Stomach (tissue), 9 donors: ENCODE data around the gene MALAT1. TPM values are rescaled to one million over a fixed set of nuclear protein-coding genes. Genes with fewer than 3 reads are reported as not detected.

Source experiments
- DNase-seq, 2 donors: peaks; one replicate each; pipeline versions ENCODE4 v3.0.0 to v3.0.0-alpha.2; 2013 to 2019
- H3K27ac ChIP-seq, 5 donors: fragments of 200-600 bp in 4 of 5; sonication (generic) in 4 of 5; one replicate each; pipeline ENCODE4 v1.5.1; 2013 to 2019; ENCODE audit warnings: mild to moderate bottlenecking in 1 of 5, moderate library complexity in 1 of 5
- H3K27me3 ChIP-seq, 3 donors: fragments of 200-600 bp; sonication (generic); one replicate each; pipeline ENCODE4 v1.5.1; 2017 to 2019; ENCODE audit warnings: mixed run types in 1 of 3
- H3K36me3 ChIP-seq, 4 donors: fragments of 200-600 bp; sonication (generic); 1 replicate in 3 of 4; 2 replicates in 1 of 4; pipeline ENCODE4 v1.5.1; 2016 to 2019
- H3K4me1 ChIP-seq, 4 donors: fragments of 200-600 bp; sonication (generic); one replicate each; pipeline ENCODE4 v1.5.1; 2016 to 2019
- H3K4me3 ChIP-seq, 4 donors: fragments of 200-600 bp; sonication (generic) in 3 of 4; one replicate each; pipeline ENCODE4 v1.5.1; 2016 to 2019; ENCODE audit warnings: mild to moderate bottlenecking in 1 of 4
- H3K9me3 ChIP-seq, 4 donors: fragments of 200-600 bp; sonication (generic); one replicate each; pipeline ENCODE4 v1.5.1; 2016 to 2019
- EP300 ChIP-seq: sonication (generic); formaldehyde crosslinking; IDR thresholded peaks from one replicate; pipeline ENCODE4 v1.6.1; 2017; ENCODE audit warnings: antibody characterized with exemption
- POLR2A ChIP-seq, 4 donors: fragments of 450-650 bp; IDR thresholded peaks; one replicate each; pipeline ENCODE4 v1.6.1; 2016; ENCODE audit warnings: antibody characterized with exemption in 4 of 4, control low read depth in 2 of 4, mild to moderate bottlenecking in 1 of 4, moderate library complexity in 1 of 4
- POLR2AphosphoS5 ChIP-seq, 3 donors: sonication (generic); formaldehyde crosslinking; IDR thresholded peaks; one replicate each; pipeline ENCODE4 v1.6.1; 2016; ENCODE audit warnings: antibody characterized with exemption in 3 of 3
- WGBS, 5 donors: extraction: QIAGEN DNeasy Blood & Tissue Kit in 3 of 5; methylation state at CpG; one replicate each; pipeline versions ENCODE4 v1.1.5 to v1.1.7; 2013 to 2018; 5-methylcytosine and 5-hydroxymethylcytosine counted together
- intact Hi-C: fragments of 100-400 bp; cut with DNase I; formaldehyde crosslinking; loops from one replicate; pipeline ENCODE4 v1.15.1; 2023; ENCODE audit warnings: low total_unique reads
- polyA plus RNA-seq, 3 donors: library from polyadenylated mRNA; stranded (reverse); fragments of 200-250 nt; gene quantifications; one replicate each; pipeline ENCODE4 v1.2.3, GENCODE V29; 2013
- total RNA-seq, 5 donors: library from RNA; depleted of rRNA; stranded (reverse); fragments of >200 nt; gene quantifications; one replicate each; pipeline versions ENCODE4 v1.1.0 to v1.2.3, GENCODE V29; 2014 to 2016
- TF ChIP-seq, protein P1 (sequence below), 7 experiments: fragments of 450-650 bp in 4 of 7; fragments of 200-600 bp in 3 of 7; sonication (generic) in 3 of 7; IDR thresholded peaks; one replicate each; pipeline ENCODE4 v1.5.1; 2016 to 2019; ENCODE audit warnings: antibody characterized with exemption in 7 of 7, control low read depth in 2 of 7, mild to moderate bottlenecking in 1 of 7
- donor health status: healthy with polysubstance abuse.
- donor health status: Bipolar disorder and iron deficiency.
- donor health status: healthy.

The MALAT1 gene
- total and polyA plus RNA-seq, 8 donors: 124 to 39,496 (median 11,695) TPM

DNA sequence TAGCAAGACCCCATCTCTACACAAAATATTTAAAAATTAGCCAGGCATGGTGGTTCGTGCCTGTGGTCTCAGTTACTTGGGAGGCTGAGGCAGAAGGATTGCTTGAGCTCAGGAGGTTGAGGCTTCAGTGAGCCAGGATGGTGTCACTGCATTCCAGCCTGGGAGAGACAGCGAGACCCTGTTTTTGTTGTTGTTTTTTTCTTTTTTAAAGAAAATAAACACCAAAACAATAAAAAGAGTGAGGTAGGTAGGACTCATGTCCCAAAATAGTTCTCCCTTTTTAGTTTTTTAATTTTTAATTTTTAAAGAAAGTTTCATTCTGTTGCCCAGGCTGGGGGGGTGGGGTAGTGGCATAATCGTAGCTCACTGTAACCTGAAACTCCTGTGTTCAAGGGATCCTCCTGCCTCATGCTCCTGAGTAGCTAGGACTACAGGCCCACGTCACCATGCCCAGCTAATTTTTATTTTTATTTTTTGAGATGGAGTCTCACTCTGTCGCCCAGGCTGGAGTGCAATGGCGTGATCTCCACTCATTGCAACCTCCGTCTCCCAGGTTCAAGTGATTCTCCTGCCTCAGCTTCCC is 25.5 kb upstream of the MALAT1 start:
- Histone ChIP-seq H3K36me3 (no peaks in the 10 kb centered on the region), H3K4me1 (peaks cover 33 to 65% (median 49%) of the 10 kb centered on the region in 4 donors), H3K4me3 (no peak overlapping the region), H3K27ac (peak overlapping the region; percentile 10 to 99 (median 95)), H3K9me3 (no peaks in the 10 kb centered on the region), H3K27me3 (no peaks in the 10 kb centered on the region)
- DNase-seq: no peak
- TF ChIP-seq POLR2A (IDR thresholded peaks at IDR 0.05) (no peak), EP300 (no peak), POLR2AphosphoS5 (IDR thresholded peaks at IDR 0.05) (no peak)
- TF ChIP-seq, protein P1, sequence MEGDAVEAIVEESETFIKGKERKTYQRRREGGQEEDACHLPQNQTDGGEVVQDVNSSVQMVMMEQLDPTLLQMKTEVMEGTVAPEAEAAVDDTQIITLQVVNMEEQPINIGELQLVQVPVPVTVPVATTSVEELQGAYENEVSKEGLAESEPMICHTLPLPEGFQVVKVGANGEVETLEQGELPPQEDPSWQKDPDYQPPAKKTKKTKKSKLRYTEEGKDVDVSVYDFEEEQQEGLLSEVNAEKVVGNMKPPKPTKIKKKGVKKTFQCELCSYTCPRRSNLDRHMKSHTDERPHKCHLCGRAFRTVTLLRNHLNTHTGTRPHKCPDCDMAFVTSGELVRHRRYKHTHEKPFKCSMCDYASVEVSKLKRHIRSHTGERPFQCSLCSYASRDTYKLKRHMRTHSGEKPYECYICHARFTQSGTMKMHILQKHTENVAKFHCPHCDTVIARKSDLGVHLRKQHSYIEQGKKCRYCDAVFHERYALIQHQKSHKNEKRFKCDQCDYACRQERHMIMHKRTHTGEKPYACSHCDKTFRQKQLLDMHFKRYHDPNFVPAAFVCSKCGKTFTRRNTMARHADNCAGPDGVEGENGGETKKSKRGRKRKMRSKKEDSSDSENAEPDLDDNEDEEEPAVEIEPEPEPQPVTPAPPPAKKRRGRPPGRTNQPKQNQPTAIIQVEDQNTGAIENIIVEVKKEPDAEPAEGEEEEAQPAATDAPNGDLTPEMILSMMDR (IDR thresholded peaks at IDR 0.05): no peak
- intact Hi-C loops: loop anchor here (5.0 kb wide), 1 partner anchor 34 kb away; no protein-coding TSS in a partner anchor
- WGBS, 5 donors: 84 to 87% (median 85%) methylated on average over 7 of the region's 7 CpGs

DNA sequence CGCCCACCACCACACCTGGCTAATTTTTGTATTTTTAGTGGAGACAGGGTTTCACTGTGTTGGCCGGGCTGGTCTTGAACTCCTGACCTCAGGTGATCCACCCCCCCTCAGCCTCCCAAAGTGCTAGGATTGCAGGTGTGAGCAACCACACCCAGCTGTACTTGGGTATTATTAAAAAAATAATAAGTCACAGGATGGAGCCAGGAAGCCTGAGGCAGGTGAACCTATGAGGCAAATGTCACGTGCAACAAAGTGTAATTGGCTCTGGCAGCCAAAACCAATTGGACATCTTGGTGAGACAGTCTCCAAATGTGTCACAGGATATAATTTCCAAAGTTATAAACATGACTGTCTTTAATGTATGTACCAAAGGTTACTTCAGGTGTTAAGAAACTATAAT is 24.0 kb upstream of the MALAT1 start:
- 91 to 99% (median 93%) methylated on average over 3 of the region's 3 CpGs for WGBS, 5 donors
- Histone ChIP-seq H3K9me3 (no peaks in the 10 kb centered on the region), H3K4me1 (peaks cover 48 to 74% (median 61%) of the 10 kb centered on the region in 4 donors), H3K36me3 (no peaks in the 10 kb centered on the region), H3K27ac (peak overlapping the region in 3 of 5 donors; percentile 8 to 99 (median 96)), H3K4me3 (no peak overlapping the region), H3K27me3 (no peaks in the 10 kb centered on the region)
- TF ChIP-seq EP300 (no peak), POLR2A (IDR thresholded peaks at IDR 0.05) (no peak), POLR2AphosphoS5 (IDR thresholded peaks at IDR 0.05) (no peak)
- TF ChIP-seq, protein P1 (IDR thresholded peaks at IDR 0.05): no peak
- no peak for DNase-seq
- intact Hi-C loops: loop anchor here (5.0 kb wide), 1 partner anchor 32 kb away; no protein-coding TSS in a partner anchor

DNA sequence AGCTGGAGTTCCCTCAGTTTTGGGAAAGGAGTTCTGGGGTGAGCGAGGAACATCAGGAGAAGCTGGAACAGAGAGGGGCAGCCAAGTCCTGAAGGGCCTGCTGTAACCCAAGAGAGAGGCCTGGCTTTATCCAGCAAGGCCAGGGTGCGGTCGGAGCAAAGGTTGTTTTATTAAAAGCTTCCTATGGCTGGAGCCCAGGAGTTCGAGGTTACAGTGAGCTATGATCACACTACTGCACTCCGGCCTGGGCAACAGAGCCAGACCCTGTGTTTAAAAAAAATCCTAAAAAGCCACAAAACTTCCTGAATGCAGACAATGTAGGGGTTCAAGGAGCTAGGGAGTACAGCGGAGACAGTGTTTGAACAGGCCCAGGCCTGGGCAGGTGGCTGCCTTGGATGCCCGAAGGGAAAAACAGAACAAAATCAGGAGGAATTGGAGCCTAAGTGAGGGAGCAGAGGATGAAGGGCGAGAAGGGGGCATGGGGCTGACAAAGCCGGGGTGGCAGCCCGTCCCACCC is 22.2 kb upstream of the MALAT1 start:
- no peaks in the 10 kb centered on the region for H3K9me3 ChIP-seq
- peak; percentile 64 to 76 for DNase-seq
- intact Hi-C loops: no loop called here
- peak overlapping the region; percentile 41 to 89 (median 68) for H3K4me3 ChIP-seq
- peak overlapping the region; percentile 96 to 100 (median 99) for H3K27ac ChIP-seq
- H3K27me3 ChIP-seq: no peaks in the 10 kb centered on the region
- peaks cover 46 to 77% (median 65%) of the 10 kb centered on the region in 4 donors for H3K4me1 ChIP-seq
- H3K36me3 ChIP-seq: no peaks in the 10 kb centered on the region
- TF ChIP-seq POLR2A (IDR thresholded peaks at IDR 0.05) (no peak), EP300 (no peak), POLR2AphosphoS5 (IDR thresholded peaks at IDR 0.05) (no peak)
- TF ChIP-seq, protein P1 (IDR thresholded peaks at IDR 0.05): no peak
- WGBS, 5 donors: 4 to 13% (median 11%) methylated on average over 10 of the region's 10 CpGs

DNA sequence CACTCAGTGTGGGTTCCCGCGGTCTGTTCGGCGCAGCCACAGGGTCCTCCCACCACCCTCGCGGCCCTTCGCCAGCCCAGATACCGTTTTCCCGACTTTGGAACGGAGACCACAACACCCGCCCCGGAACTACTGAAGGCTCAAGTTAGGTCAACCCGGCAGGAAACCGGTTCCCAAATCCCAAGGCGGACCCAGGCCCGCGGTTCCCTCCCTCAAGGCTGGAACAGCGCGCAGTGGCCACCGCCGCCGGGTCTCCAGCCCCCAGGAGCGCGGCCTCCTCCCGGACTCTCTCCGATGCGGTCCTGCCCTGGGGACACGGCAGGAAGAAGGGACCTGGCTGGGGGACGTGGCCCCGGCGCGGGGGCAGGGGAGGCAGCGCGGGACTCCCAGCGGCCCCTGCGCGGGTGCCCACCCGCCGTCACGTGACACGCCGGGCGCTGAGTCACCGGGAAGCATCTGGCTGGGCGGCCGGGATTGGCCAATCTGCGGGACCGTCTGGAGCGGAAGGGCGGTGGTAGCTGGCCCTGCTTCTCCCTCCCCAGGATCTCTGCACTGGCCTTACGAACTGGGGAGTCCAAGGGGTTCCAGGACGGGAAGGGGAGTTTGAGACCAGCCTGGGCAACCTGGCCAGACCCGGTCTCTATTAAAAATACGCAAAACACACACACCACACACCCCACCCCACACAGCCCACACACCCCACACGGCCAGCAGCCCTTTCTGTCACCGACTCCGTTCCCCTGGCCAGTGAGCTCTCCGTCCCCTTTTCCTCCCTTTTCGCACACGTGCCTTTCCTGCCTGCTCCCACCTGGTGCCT is 21.5 kb upstream of the MALAT1 start:
- H3K27ac ChIP-seq: peak overlapping the region; percentile 96 to 100 (median 99)
- 0 to 1% (median 0%) methylated on average over 47 to 60 of the region's 60 CpGs for WGBS, 5 donors
- peak overlapping the region; percentile 41 to 89 (median 68) for H3K4me3 ChIP-seq
- TF ChIP-seq POLR2A (IDR thresholded peaks at IDR 0.05) (peak in 2 of 4 donors; percentile 81 to 86), EP300 (peak; percentile 12), POLR2AphosphoS5 (IDR thresholded peaks at IDR 0.05) (peak; percentile 98 to 100 (median 99))
- TF ChIP-seq, protein P1 (IDR thresholded peaks at IDR 0.05): peak in 1 of 7 experiments; percentile 5
- peaks cover 41 to 73% (median 63%) of the 10 kb centered on the region in 4 donors for H3K4me1 ChIP-seq
- H3K36me3 ChIP-seq: no peaks in the 10 kb centered on the region
- intact Hi-C loops: no loop called here
- peak; percentile 97 to 98 for DNase-seq
- no peaks in the 10 kb centered on the region for H3K9me3 ChIP-seq
- no peaks in the 10 kb centered on the region for H3K27me3 ChIP-seq
